Measurements from ENCODE around the gene FAM43B.

DNA sequence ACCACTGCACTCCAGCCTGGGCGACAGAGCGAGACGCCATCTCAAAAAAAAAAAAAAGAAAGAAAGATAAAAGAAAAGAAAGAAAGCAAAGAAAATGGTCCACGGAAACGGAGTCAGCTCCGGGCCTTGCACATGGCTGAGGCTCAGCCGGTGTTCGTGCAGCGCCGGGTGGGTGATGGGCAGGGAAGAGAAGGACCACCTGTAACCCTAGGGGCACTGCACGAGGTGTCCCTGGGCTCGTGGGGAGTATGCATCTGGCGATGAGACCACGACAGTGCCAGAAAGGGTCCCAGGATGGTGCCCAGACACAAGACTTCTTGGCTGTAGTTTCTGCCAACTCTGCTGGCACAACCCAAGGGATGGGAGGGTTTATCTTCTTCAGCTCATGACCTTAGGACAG lies 42.4 kb downstream of the FAM43B start:
- TF ChIP-seq CTCF (conservative IDR thresholded peaks at IDR 0.05; ENCODE audit: low read length), result no peak
- TF ChIP-seq EZH2phosphoT487 (IDR thresholded peaks at IDR 0.05; ENCODE audit: borderline replicate concordance, low read depth, low read length), result no peak

All from OCI-LY7 (cell line).